Measurements from ENCODE around the gene SLC6A3.

DNA sequence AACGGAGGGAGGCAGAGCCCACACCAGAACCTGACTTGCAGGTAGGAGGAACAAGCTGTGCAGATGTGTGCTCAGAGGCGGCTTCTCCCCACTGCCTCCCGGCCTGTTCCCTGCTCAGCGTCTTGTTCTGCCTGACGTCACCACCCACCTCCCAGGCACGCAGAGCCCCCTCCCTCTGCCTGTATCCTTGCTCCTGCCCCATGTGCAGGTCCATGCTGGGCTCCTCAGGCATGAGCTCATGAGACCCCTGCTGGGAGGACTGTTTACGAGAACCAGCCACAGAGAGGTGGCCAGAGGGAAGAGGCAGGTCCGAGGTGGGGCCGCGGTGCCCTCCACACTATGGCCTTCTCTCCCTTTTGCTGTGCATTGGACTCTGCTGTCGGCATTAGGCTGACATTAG lies 45.5 kb downstream of the SLC6A3 start:
- TF ChIP-seq, protein P1, sequence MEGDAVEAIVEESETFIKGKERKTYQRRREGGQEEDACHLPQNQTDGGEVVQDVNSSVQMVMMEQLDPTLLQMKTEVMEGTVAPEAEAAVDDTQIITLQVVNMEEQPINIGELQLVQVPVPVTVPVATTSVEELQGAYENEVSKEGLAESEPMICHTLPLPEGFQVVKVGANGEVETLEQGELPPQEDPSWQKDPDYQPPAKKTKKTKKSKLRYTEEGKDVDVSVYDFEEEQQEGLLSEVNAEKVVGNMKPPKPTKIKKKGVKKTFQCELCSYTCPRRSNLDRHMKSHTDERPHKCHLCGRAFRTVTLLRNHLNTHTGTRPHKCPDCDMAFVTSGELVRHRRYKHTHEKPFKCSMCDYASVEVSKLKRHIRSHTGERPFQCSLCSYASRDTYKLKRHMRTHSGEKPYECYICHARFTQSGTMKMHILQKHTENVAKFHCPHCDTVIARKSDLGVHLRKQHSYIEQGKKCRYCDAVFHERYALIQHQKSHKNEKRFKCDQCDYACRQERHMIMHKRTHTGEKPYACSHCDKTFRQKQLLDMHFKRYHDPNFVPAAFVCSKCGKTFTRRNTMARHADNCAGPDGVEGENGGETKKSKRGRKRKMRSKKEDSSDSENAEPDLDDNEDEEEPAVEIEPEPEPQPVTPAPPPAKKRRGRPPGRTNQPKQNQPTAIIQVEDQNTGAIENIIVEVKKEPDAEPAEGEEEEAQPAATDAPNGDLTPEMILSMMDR (IDR thresholded peaks at IDR 0.05) = no peak
- no peak for TF ChIP-seq EZH2 (IDR thresholded peaks at IDR 0.05; ENCODE audit: borderline replicate concordance, insufficient read depth, low read depth, low read length, poor library complexity, severe bottlenecking)

All from B cell (primary cell).